NT2/D1 (cell line): Measurements from ENCODE around the gene UNC13C.

ENCODE experiments used
- SUZ12 ChIP-seq: IDR thresholded peaks from 2 replicates; pipeline ENCODE4 v1.6.1; 2011; ENCODE audit not compliant: insufficient read length, insufficient read depth; ENCODE audit errors: extremely low read depth
- YY1 ChIP-seq: IDR thresholded peaks from 2 replicates; pipeline ENCODE4 v1.6.1; 2011; ENCODE audit not compliant: insufficient read length, insufficient read depth
- ZNF274 ChIP-seq: IDR thresholded peaks from 2 replicates; pipeline ENCODE4 v1.6.1; 2011; ENCODE audit warnings: mild to moderate bottlenecking, low read depth, low read length

DNA sequence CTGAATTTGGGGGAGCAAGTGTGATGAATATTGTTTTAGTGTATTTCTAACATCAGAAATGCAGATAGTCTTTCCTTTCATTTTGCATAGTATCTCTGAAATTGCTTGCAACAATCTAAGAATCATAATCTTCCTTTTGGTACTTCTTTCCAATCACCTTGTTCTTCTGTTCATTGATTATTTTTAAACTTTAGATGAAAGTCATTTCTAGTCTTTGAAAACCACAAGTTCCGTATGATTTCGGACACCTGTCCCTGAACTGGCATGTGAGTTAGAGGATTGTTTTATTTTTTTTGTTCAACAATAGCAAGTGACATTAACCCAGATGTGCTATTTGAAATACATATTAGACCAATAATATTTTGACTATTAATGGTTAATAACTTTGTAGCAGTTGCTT, 329.7 kb downstream of the UNC13C start:
- TF ChIP-seq SUZ12 = no peak
- TF ChIP-seq ZNF274 = no peak
- TF ChIP-seq YY1 = no peak
